ENCODE measurements around the gene ADSS2. TPM values are rescaled to one million over a fixed set of nuclear protein-coding genes. Genes with fewer than 3 reads are reported as not detected.

The ADSS2 gene
- polyA plus RNA-seq, 2 of the 4 experiments (the other 2 are of a cell fraction), result 46.1 to 74.3 TPM

DNA sequence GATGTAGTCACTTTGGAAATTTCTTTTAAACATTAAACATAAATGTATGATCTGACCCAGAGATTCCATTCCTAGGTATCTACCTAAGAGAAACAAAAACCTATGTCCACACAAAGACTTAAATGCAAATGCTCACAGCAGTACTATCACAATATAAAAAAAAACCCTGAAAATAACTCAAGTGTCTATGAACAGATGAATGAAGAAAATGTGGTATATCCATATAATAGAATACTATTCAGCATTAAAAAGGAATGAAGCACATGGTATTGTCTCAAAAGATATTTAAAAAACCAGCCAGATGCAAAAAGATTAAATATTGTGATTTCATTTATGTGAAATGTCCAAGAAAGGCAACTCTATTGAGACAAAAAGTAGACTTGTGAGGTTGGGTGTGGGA is 48.3 kb downstream of the ADSS2 start:
- H3K27ac ChIP-seq, result no peak overlapping the region
- no peak for ATAC-seq
- no peak overlapping the region for H3K4me3 ChIP-seq
- TF ChIP-seq NFE2L2 (conservative IDR thresholded peaks at IDR 0.05; ENCODE audit: low read length), result no peak
- no peak for TF ChIP-seq ZNF302 (CRISPR knock-in tag; IDR thresholded peaks at IDR 0.05)
- no peak for TF ChIP-seq POLR2A (IDR thresholded peaks at IDR 0.05; ENCODE audit: low read length)
- no peak for TF ChIP-seq JUNB (IDR thresholded peaks at IDR 0.05)
- TF ChIP-seq, protein P1, sequence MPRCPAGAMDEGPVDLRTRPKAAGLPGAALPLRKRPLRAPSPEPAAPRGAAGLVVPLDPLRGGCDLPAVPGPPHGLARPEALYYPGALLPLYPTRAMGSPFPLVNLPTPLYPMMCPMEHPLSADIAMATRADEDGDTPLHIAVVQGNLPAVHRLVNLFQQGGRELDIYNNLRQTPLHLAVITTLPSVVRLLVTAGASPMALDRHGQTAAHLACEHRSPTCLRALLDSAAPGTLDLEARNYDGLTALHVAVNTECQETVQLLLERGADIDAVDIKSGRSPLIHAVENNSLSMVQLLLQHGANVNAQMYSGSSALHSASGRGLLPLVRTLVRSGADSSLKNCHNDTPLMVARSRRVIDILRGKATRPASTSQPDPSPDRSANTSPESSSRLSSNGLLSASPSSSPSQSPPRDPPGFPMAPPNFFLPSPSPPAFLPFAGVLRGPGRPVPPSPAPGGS (IDR thresholded peaks at IDR 0.05), result no peak
- TF ChIP-seq CBX8 (IDR thresholded peaks at IDR 0.05), result no peak
- TF ChIP-seq KDM5A (IDR thresholded peaks at IDR 0.05), result no peak
- ChIA-PET CTCF (no interaction called here), POLR2A (no interaction called here)
- no peak overlapping the region for H3K4me2 ChIP-seq
- no peaks in the 10 kb centered on the region for H3K4me1 ChIP-seq
- no peak for DNase-seq (ENCODE audit: low read depth in 1 of 2, low spot score in 1 of 2)
- FAIRE-seq, result no peak
- H3K9me3 ChIP-seq, result peaks cover 29% of the 10 kb centered on the region

DNA sequence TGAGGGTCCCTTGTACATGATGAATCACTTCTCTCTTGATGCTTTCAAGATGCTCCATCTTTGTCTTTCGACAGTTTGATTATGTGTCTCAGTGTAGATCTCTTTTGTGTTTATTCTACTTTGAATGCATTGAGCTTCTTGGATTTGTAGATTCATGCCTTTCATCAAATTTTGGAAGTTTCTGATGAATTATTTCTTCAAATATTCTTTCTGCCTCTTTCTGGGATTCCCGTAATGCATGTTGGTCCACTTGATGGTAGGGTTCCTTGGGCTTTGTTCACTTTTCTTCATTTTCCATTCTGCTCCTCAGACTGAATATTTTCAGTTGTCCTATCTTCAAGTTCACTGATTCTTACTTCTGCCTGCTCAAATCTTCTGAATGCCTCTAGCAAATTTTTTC is 50.7 kb downstream of the ADSS2 start:
- CTCF ChIA-PET, result interaction anchor here (1.3 kb wide), 1 partner anchor 101 kb away, joined by 3 read pairs; no protein-coding TSS in a partner anchor
- H3K4me3 ChIP-seq, result no peak overlapping the region
- POLR2A ChIA-PET, result no interaction called here
- H3K27ac ChIP-seq, result no peak overlapping the region
- H3K4me2 ChIP-seq, result no peak overlapping the region
- no peaks in the 10 kb centered on the region for H3K4me1 ChIP-seq
- no peak for ATAC-seq
- WGBS (ENCODE audit: missing lambda C conversion rate), result 99% methylated on average over 2 of the region's 2 CpGs
- TF ChIP-seq, protein P2, sequence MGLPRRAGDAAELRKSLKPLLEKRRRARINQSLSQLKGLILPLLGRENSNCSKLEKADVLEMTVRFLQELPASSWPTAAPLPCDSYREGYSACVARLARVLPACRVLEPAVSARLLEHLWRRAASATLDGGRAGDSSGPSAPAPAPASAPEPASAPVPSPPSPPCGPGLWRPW (IDR thresholded peaks at IDR 0.05), result no peak
- TF ChIP-seq, protein P3, sequence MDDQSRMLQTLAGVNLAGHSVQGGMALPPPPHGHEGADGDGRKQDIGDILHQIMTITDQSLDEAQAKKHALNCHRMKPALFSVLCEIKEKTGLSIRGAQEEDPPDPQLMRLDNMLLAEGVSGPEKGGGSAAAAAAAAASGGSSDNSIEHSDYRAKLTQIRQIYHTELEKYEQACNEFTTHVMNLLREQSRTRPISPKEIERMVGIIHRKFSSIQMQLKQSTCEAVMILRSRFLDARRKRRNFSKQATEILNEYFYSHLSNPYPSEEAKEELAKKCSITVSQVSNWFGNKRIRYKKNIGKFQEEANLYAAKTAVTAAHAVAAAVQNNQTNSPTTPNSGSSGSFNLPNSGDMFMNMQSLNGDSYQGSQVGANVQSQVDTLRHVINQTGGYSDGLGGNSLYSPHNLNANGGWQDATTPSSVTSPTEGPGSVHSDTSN (IDR thresholded peaks at IDR 0.05), result no peak
- TF ChIP-seq EHMT2 (IDR thresholded peaks at IDR 0.05; ENCODE audit: low read depth) (no peak), NR3C1 (IDR thresholded peaks at IDR 0.05) (no peak)
- H3K9me3 ChIP-seq, result peaks cover 29% of the 10 kb centered on the region
- FAIRE-seq, result no peak
- DNase-seq (ENCODE audit: low read depth in 1 of 2, low spot score in 1 of 2), result no peak

DNA sequence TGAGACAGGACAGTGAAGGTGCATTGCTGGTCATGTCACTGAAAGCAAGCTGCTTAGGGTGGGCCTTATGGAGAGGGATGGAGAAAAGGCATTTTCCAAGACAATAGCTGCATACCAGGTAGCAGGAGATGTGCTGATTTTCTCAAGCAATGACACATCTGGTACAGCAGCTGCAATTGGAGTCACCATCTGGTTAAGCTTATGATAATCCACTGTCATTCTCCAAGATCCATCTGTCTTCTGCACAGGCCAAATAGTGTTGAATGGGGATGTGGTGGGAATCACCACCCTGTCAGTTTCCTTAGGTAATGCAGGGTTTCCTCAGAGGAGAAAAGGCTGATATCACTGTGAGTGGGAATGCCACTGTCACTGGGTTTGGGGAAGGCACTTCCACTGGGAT is 54.6 kb downstream of the ADSS2 start:
- ChIA-PET POLR2A (no interaction called here), CTCF (interaction anchor here (1.1 kb wide), 1 partner anchor 47 kb away, joined by 3 read pairs; no protein-coding TSS in a partner anchor)
- DNase-seq (ENCODE audit: low read depth in 1 of 2, low spot score in 1 of 2), result no peak
- FAIRE-seq, result no peak
- H3K4me3 ChIP-seq, result no peak overlapping the region
- H3K27ac ChIP-seq, result no peak overlapping the region
- TF ChIP-seq ESRRA (IDR thresholded peaks at IDR 0.05; ENCODE audit: borderline replicate concordance, low read length) (no peak), NR3C1 (IDR thresholded peaks at IDR 0.05) (no peak), CBX8 (IDR thresholded peaks at IDR 0.05) (no peak), TFCP2L1 (CRISPR knock-in tag; IDR thresholded peaks at IDR 0.05) (no peak), HOXB13 (CRISPR knock-in tag; IDR thresholded peaks at IDR 0.05; ENCODE audit: low read depth) (no peak), EHF (CRISPR knock-in tag; IDR thresholded peaks at IDR 0.05) (no peak), EHMT2 (IDR thresholded peaks at IDR 0.05; ENCODE audit: low read depth) (no peak), SREBF2 (IDR thresholded peaks at IDR 0.05) (no peak), FOSL2 (IDR thresholded peaks at IDR 0.05) (no peak), FOSL2 (CRISPR knock-in tag; IDR thresholded peaks at IDR 0.05) (no peak), ZC3H11A (IDR thresholded peaks at IDR 0.05) (no peak), EP300 (IDR thresholded peaks at IDR 0.05) (no peak), FOXS1 (CRISPR knock-in tag; IDR thresholded peaks at IDR 0.05) (no peak)
- TF ChIP-seq, protein P4, sequence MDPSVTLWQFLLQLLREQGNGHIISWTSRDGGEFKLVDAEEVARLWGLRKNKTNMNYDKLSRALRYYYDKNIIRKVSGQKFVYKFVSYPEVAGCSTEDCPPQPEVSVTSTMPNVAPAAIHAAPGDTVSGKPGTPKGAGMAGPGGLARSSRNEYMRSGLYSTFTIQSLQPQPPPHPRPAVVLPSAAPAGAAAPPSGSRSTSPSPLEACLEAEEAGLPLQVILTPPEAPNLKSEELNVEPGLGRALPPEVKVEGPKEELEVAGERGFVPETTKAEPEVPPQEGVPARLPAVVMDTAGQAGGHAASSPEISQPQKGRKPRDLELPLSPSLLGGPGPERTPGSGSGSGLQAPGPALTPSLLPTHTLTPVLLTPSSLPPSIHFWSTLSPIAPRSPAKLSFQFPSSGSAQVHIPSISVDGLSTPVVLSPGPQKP (IDR thresholded peaks at IDR 0.05; ENCODE audit: low read depth, low read length), result no peak
- TF ChIP-seq, protein P2 (IDR thresholded peaks at IDR 0.05), result no peak
- TF ChIP-seq, protein P1 (IDR thresholded peaks at IDR 0.05), result no peak
- H3K9me3 ChIP-seq, result peaks cover 18% of the 10 kb centered on the region
- no peak for ATAC-seq
- H3K4me2 ChIP-seq, result no peak overlapping the region
- H3K4me1 ChIP-seq, result peaks cover 6% of the 10 kb centered on the region
